HG03045 (cell line): Measurements from ENCODE around the gene SFXN3.

Experiments
- ATAC-seq: cut with Tn5 transposase; IDR thresholded peaks from one replicate; pipeline ENCODE4 v1.9.1; 2021; ENCODE audit warnings: mild to moderate bottlenecking, moderate library complexity; ENCODE audit not compliant: unreplicated experiment

SFXN3 gene, protein sequence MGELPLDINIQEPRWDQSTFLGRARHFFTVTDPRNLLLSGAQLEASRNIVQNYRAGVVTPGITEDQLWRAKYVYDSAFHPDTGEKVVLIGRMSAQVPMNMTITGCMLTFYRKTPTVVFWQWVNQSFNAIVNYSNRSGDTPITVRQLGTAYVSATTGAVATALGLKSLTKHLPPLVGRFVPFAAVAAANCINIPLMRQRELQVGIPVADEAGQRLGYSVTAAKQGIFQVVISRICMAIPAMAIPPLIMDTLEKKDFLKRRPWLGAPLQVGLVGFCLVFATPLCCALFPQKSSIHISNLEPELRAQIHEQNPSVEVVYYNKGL

DNA sequence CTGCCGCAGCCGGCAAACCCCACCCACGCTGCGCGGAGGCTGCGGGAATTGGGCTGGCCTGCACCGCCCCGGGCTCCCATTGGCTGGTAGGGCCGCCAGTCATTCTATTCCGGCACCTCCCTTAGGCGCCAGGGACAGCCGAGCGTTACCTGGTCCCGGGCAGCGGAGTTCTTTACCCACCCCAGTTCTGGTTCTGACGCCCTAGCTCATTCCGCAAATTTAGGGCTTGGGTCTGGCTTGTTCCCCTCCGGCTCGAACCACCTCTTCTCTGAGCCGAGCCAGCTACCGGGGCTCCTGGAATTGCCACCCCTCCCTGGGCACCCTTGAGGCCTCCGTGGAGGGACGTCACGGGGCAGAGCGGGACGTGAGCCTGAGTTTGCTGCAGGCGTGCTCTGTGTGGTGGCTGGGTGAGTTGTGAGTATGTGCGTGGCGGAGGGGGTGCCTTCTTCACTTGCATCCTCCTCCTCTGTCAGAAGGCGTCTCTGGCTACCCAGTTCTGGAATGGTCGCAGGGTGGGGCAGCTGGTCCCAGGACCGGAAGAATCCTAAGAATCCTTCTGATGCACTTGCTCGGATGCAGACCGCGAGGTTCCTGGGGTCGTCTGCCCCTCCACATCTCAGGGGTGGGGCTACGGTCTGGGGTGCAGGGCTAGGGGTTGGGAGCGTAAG, at the start of gene SFXN3, which contains the start of gene PDZD7:
Gene SFXN3, plus strand, starts transcription at position 107 of the 668 bp plus-strand sequence. CDS start 3,461 bp downstream, outside the sequence.
Gene PDZD7, minus strand, starts transcription at position 2 of the 668 bp plus-strand sequence. CDS start 910 bp downstream, outside the sequence.
- peak; percentile 94 for ATAC-seq

DNA sequence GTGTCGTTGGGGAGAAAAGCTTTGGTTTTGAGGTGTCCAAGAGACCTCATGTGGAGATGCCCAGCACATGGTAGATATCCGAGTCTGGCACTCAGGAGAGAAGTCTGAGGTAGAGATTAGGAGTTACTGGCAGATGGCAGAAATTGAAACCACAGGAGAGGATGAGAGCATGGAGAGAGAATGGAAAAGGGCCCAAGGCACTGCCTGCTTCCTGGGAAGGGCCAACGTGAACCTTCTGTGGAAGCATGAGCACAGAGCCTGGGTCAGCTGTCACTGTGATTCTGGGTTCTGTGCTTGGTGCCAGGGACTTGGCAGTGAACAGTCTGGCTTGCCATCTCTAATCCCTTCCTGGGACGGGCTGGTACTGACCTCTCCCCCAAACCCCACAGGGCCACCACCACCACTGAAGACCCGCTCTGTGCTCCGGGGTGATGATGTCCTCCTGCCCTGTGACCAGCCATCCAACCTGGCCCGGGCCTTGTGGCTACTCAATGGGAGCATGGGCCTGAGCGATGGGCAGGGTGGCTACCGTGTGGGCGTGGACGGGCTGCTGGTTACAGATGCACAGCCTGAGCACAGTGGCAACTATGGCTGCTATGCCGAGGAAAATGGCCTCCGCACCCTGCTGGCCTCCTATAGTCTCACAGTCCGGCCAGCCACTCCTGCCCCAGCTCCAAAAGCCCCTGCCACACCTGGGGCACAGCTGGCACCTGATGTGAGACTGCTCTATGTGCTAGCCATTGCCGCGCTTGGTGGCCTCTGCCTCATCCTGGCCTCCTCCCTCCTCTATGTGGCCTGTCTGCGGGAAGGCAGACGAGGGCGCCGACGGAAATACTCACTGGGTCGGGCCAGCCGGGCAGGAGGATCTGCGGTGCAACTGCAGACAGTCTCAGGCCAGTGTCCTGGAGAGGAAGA, 47.9 kb upstream of the SFXN3 start:
- ATAC-seq: no peak

DNA sequence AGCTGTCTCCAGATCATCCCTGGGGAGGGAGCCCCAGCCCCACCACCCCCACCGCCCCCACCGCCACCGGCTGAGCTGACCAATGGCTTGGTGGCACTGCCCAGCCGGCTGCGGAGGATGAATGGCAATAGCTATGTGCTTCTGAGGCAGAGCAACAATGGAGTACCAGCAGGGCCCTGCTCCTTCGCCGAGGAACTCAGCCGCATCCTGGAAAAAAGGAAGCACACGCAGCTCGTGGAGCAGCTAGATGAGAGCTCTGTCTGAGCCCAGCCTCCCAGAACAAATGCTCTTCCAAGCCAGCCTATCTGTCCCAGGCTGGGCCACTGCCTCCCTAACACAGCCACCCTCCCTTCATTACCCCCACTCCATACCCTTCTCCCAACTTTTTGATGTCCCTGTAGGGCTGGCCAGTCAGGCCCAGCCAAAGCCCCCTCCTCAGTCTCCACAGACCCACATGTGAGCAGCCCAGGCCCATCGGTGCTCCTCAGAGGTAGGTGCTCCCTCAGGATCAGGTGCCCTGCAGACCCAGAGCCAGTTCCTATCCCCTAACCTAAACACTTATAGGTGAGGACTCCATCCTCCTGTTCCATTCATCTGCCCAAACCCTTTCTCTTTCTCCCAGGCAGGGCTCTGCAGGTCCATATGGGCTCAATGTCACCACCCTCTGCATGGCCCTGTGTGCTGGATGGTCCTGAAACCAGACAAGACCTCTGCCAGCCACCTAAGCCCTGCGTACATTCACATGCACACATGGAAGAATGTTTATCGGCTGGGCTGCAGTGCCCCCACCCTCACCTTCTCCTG, 47.0 kb upstream of the SFXN3 start:
- no peak for ATAC-seq

DNA sequence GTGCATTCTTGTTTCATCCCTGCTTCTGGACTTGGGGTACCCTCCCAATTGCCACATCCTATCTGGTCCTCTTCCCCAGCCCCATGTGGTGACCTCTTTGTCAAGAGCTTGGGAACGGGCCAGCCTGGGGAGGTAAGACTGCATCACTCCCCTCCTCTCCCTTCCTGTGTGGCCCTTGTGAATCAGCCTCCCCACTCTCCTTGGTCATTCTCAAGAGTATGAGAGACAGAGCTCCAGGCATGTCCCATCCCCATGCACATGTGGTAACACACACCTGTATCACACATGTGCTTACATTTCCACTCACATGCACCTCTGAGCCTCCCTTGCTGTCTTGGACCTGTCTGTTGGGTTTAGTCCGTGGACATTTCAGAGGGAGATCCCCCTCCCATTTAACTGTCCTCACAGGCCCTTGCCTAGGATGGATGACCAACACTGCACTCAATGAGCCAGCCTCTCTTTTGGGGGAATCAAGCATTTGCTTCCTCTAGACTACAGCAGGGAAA, 46.3 kb upstream of the SFXN3 start:
- no peak for ATAC-seq

DNA sequence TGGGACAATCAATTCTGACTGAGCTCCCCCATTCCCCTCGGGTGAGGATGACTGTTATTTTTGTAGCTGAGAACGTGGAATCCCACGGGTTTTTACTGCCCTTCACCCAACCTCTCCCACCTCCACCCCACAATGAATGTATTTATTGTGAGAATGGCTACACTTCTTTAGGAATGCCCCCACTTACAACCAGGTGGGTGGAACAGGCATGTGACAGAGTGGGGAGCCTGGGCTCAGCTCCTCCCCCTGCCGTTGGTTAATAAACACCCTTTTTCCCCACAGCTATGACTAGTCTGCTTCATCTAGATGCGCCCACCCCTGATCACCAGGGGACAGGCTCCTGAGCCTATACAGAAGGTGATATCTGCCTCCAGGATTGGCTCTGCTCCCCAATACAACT, 45.7 kb upstream of the SFXN3 start:
- no peak for ATAC-seq

DNA sequence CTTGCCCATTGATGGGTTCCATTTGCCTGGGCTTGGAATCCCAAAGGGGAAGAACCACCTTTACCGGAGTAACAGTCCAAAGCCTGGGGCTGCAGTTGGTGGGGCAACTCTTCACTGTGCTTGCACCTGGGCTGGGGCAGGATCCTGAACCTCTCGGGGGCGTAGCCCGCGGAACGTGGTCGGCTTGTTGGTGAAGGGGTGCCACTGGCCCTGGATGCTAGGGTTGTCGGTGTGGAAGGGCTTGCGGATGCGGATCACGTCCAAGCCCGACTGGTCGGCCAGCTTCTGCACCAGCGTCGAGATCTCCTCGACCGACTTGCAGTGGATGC, 44.4 kb upstream of the SFXN3 start:
- peak; percentile 6 for ATAC-seq

DNA sequence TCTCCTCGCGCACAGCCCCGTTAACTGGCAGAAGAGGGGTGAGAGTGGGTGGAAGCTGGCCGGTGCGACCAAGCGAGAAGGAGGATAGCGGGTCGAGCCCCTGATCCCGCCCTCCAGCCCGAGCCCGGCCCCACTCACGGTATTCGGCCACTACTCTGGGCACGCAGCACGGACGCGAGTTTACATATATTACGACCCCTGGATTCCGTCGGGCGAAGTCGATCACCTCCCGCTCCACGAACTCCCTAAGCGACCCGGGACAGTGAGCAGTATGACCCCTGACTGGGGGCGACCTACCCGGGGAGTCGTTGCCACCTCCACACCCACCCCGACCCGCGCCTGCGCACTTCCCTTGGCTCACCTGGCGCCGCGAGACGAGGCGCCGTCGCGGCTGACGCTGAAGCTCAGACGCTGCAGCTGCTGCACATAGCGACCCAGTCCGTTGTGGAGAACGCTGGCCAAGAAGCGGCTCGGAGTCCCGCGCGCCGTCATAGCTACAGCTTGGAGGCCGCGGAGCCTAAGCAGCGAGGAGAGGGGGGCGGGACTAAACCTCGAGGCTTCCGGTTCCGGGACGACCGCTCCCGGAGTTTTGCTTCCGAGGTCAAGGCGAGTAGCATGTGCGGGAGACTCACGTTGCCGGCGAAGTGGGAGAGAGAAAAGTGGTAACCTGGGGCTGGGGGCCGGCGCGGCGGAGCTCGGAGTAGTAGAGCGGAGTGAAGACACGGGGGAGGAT, 43.9 kb upstream of the SFXN3 start, which contains the start of the genes MRPL43 and TWNK:
Gene MRPL43, minus strand, starts transcription at position 546 of the 733 bp plus-strand sequence. Its CDS starts 54 bp downstream, at position 492.
Gene TWNK, plus strand, starts transcription at position 592 of the 733 bp plus-strand sequence. CDS start 668 bp downstream, outside the sequence.
- ATAC-seq: peak; percentile 82

DNA sequence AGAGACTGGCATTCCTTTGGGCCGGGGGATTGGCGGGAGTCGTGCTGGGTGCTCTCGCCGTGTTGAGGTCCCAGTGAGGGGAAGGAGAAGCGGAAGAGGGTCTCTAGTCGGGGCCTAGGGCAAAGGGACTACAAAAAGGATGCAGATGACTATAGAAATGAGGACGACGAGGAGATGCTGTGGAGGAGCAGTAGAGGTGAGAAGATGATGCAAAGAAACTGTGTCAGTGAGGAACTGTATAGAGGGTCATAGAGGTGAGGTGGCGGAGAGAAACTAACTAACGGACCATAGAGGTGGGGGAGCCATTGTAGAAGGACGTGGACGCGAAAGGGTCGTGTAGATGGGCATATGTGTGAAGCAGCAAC, 43.4 kb upstream of the SFXN3 start:
- no peak for ATAC-seq

DNA sequence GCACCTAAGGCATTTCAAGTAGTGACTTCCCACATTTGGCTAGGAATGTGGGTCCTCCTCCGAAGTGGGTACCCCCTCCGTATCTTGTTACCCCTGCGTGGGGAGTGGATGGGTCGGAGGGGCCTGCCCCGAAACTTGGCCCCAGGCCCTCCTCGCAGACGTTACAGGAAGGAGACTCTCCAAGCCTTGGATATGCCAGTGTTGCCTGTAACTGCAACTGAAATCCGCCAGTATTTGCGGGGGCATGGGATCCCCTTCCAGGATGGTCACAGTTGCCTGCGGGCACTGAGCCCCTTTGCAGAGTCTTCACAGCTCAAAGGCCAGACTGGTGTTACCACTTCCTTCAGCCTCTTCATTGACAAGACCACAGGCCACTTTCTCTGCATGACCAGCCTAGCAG, 42.9 kb upstream of the SFXN3 start:
- ATAC-seq: no peak

DNA sequence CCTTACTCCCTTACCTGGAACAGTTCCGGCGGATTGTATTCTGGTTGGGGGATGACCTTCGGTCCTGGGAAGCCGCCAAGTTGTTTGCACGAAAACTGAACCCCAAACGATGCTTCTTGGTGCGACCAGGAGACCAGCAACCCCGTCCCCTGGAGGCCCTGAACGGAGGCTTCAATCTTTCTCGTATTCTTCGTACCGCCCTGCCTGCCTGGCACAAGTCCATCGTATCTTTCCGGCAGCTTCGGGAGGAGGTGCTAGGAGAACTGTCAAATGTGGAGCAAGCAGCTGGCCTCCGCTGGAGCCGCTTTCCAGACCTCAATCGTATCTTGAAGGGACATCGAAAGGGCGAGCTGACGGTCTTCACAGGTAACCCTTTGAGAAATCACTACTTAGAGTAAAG, 41.9 kb upstream of the SFXN3 start:
- no peak for ATAC-seq

DNA sequence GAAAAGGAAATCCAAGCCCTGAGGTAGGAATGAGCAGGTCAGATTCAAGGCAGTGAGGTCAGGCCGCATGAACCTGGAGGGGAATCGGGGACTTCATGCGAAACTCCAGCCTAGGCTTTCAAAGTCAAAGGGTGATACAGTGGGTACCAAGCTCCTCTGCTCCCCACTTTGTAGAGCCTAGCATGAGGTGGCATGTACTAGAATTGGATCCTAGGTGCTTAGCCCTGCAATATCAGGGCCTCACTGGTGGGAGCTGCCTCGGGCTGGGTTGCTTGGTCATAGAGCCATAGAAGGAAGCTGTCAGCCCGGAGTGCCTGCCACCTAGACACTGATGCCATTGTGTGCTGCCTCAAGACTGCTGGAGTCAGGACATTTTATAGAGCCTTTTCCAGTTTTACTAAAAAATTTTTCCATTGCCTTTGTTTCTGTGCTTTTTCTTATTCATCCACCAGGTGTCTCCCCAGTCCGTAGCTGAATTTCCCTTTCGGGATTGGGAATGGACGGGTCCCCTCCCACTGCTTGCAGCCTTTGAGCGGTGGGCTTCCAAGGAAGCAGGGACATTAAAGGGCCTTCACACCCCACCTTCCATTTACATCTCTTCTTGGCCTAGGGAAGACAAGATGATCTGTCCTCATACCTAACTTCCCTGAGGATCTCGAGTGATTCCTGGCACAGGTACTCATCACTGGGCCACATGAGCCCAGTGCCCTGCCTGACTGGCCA, 36.9 kb upstream of the SFXN3 start:
- ATAC-seq: no peak

DNA sequence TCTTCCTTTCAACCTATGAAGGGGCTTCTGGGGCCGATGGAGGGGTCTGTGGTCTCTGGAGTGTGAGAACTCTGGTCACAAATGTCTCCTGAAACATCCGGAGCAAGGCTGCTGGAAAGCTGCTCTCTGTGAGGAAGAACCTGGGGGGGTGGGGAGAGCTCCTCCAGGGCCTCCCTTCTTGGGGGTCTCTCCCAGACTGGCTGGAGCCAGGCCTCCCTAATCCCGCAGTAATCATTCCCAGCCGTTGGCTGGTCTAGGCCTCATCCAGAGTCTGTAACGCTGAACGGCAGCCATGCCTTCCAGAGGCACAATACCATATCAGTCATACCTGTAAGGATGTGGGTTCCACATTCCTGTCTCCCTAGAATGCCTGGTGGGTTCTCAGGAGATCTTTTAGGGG, 35.9 kb upstream of the SFXN3 start:
- ATAC-seq: no peak

DNA sequence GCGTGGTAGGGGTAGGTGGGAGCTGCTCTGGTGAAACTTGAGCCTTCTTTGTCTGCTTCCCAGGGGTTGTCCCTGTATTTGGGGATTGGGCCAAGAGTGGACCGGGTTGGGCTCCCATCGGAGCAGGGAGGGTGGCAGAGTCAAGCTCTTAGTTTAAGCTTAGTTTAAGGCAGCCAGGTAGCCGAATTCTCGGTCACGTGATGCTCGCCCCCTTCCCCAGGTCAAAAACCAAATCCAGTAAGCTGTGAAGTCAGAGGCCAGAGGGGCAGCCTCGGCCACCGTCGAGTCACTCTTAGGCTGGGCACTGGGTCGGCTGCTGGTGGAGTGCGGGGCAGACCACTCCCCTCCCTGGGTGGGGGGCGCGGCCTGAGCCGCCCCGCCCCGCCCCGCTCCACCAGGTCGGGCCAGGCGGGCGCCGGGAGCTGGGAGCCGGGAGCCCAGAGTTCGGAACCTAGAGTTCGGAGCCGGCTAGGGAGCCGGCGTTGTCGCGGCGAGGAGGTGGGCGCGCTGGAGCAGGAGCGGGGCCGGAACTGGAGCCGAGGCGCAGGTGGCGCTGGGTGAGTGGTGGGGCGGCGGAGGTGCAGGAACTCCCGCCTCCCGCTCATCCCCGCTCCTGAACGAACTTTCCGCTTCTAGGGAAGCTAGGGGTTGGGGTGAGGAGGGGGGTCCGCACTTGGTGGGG, 34.2 kb upstream of the SFXN3 start:
- ATAC-seq: no peak

DNA sequence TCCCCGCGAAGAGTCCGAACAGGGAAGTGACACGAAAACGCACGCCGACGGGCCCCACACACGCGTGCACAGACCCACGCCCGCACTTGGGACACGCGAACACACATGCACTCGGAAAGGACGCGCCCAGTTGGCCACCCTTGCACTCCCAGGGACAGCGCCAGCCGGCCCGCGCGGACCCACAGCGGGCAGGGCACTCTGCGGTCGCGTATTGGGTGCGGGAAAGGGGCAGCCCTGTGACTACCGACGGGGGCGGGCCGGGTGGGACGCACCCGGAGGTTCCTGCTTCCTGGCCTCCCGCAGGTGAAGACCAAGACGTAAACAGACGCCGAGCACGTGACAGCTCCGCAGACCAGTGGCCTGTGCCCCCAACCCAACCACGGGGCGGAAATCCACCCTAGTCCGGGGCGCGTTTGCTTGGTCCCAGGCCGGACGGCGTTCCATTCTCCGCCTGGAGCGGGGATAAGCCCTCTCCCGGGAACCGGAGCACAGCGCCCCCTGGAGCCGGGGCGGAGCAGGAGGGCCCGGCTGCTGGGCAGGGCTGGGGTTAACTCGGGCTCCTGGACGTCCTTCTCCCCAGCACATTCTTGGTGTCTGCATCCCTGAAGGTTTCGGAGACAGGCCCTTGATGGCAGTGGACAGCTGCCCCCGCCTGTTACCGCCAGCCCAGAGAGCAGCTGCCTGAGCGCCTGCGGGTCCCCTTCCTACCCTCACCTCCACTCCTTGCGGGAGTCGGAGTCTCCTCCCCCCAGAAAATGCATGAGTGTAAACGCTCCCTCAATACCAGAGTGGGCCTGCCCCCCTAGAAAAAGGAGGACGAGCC, 33.5 kb upstream of the SFXN3 start:
- ATAC-seq: no peak

DNA sequence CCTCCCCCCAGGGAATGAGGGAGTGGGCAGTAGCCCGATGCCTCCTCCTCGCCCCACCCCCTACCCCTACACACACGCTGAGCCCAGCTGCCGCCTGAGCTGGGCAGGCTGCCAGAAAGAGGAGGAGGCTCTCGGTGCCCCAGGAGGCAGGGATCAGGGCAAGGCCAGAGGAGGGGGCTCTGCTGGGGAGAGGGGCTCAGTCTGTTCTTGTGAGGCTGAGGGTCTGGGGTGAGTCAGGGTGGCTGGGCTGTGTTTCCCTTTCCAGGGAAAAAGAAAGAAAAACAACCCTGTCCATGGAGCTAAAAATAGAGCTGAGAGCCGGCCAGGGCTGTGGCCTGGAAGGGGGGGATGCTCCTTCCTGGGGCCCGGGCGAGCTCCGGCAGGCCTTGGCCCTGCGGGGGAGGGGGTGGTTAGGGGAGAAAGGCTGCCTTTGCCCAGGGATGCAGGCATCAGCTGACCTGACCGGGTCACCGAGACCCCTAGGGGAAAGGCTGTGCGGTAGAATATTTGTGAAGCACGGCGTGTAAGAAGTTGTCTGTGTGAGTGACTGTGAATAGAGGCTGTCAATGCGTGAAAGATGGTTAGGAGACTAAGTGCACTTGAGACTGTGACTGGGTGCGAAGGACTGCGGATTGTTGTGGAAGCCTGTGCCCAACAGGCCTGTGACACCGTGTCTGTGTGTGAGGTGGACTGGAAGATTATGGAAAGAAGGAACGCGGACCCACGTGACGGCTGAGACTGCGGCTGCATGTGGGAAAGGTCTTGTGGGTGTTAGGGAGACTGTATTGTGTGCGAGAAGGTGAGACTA, 32.6 kb upstream of the SFXN3 start:
- peak; percentile 22 for ATAC-seq

DNA sequence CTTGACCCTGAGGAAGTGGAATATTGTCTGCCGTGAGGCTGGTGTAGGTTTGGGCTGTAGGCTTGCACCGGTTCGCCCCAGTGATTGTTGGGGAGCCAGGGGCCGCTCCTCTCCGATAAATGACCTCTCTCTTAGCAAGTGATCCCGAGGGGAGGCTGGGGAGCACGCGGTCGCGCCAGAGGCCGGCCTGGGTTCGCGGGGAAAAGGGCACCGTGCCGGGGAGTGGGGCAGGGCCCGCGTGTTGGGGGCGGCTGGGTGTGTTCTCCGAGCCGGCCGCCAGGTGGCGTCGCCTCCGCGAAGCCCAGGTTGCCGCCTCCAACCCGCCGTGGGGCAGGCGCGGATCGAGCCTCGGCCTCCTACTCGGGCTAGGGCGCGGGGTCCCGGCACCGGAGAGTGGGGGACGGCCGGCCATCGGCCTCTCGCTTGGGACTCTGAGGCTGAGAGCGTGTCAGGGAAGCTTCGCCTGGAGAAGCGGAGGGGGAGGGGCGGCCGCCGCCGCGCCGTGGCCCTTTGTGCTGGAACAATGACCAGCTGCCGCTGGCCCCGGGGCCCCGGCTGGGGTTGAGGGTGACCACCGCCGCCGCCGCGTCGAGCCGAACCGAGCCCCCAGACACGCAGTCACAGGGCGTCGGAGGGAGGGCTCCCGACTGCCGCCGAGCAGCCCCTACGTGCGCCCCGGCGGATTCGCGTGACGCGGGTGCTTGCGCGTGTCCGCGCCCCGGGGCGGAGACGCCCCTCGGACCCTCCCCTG, 31.9 kb upstream of the SFXN3 start:
- peak; percentile 47 for ATAC-seq
